ENCODE measurements around the gene TTC7B.

GRCh38 chr14:90750701-90751100 is 65.5 kb downstream of the TTC7B start:
- TF ChIP-seq, protein P1, sequence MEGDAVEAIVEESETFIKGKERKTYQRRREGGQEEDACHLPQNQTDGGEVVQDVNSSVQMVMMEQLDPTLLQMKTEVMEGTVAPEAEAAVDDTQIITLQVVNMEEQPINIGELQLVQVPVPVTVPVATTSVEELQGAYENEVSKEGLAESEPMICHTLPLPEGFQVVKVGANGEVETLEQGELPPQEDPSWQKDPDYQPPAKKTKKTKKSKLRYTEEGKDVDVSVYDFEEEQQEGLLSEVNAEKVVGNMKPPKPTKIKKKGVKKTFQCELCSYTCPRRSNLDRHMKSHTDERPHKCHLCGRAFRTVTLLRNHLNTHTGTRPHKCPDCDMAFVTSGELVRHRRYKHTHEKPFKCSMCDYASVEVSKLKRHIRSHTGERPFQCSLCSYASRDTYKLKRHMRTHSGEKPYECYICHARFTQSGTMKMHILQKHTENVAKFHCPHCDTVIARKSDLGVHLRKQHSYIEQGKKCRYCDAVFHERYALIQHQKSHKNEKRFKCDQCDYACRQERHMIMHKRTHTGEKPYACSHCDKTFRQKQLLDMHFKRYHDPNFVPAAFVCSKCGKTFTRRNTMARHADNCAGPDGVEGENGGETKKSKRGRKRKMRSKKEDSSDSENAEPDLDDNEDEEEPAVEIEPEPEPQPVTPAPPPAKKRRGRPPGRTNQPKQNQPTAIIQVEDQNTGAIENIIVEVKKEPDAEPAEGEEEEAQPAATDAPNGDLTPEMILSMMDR (IDR thresholded peaks at IDR 0.05) = no peak
- TF ChIP-seq POLR2A (IDR thresholded peaks at IDR 0.05) = no peak

All from prostate gland (tissue), 2 donors.